ENCODE data around the gene SLC37A2.

DNA sequence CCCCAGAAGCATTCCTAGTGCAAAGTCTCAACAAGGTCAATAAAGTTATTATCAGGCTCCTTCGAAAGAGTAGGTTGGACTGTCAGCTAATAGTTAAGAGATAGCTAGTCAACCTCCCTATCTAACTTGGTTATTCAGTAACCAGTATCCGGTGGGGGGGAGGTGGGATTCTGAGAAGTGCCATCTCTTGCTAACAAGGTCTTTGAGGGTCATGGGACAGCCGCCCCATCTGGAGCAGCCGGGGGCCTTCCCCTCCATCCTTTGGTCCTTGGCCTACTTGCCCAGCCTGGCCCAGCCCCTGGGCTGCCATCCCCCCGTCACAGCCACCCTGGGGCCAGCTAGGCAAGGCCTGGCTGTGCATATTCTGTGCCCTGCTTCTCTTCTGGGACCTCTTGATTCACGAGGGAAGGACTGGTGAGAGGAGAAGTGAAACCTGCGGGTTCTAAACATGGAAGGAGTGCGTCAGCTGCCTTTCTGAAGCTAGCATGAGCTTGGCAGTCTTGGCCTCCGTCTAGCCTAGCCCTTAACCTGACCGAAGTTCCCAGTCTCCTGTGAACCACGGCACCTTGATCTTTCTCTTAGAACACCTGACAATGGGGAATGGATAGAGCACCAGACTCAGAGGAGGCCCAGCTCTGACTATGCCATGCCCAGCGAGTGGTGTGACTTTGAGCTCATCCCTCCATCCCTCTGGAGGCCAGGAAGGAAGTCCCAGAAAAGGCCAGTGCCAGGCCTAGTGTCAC is 9.3 kb downstream of the SLC37A2 start:
- no peak for TF ChIP-seq POLR2A (IDR thresholded peaks at IDR 0.05)
- TF ChIP-seq, protein P1, sequence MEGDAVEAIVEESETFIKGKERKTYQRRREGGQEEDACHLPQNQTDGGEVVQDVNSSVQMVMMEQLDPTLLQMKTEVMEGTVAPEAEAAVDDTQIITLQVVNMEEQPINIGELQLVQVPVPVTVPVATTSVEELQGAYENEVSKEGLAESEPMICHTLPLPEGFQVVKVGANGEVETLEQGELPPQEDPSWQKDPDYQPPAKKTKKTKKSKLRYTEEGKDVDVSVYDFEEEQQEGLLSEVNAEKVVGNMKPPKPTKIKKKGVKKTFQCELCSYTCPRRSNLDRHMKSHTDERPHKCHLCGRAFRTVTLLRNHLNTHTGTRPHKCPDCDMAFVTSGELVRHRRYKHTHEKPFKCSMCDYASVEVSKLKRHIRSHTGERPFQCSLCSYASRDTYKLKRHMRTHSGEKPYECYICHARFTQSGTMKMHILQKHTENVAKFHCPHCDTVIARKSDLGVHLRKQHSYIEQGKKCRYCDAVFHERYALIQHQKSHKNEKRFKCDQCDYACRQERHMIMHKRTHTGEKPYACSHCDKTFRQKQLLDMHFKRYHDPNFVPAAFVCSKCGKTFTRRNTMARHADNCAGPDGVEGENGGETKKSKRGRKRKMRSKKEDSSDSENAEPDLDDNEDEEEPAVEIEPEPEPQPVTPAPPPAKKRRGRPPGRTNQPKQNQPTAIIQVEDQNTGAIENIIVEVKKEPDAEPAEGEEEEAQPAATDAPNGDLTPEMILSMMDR (IDR thresholded peaks at IDR 0.05) = no peak

All from esophagus squamous epithelium (tissue), 4 donors.